ENCODE results near the gene SPATA16.
"Not testable (repeated sequence)": the region's sequence is repeated elsewhere in the genome, so short reads cannot be mapped to it uniquely, and the experiment has no call there.

SPATA16 gene

DNA sequence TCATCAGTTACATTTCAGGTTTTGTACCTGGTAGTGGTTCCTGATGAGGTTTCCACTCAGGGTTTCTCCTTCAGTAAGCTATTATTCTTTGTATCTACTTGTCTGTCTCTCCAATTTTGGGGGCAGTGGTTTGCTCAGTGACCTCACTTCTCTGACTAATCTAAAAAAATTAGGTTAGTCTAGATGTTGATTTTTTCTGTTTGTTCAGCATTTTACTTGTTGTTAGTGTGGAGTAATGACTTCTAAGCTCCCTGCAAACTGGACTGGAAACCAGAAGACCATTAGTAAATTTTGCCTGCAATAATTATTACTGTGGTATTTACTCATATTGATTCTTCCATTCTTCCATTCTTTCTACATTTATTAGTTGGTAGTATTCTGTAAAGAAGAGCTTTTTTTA, 139.4 kb downstream of the SPATA16 start:
- DNase-seq, result no peak

GRCh38 chr3:173000553-173000952, 140.5 kb downstream of the SPATA16 start:
- DNase-seq, result no peak

DNA sequence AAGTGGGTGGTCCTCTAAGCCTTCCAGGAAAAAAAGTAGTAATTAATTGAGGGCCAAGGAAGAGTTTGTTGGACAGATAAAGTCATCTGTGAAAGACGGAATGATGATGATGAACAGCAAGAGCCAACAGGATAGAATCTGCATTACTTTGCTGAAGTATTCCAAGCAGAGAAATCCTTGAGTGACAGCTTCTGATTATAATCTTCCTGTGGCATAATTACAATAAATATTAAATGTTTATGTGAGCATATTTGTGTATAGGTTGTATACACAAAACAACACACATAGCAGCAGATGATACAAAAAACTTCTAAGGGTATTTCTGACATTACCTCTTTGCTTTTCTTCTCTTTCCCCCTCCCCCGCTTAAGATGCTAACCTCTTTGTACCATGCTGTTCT, 147.6 kb downstream of the SPATA16 start:
- no peak for DNase-seq

DNA sequence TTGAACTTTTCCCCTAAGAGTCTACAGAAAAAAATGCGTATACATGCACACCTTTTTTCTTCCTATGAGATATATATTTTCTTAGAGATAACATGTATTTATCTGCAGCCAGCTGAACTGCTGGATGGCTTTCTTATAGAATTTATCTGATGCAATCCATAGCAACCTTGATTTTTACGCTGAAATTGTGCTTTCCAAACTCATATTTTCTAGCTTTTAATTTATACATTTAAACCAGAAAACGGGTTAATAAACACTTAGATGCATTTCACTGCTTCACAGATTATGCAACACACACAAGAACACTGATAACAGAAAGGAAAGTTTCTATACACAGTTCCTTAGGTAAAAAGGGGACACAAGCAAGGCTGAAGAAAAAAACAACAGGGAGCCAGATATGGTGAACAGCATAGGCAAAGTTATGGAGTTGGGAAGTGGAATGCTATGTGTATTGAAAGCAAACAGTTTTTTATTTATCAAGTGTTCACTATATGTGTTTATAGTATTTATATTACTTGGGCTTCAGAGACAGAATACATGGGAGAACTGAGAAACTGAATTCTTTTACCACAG, 149.5 kb downstream of the SPATA16 start:
- DNase-seq, result no peak

- no peak for DNase-seq
Measured at GRCh38 chr3:172989373-172989772, 151.7 kb downstream of the SPATA16 start.

- no peak for DNase-seq
Measured at GRCh38 chr3:172987273-172987672, 153.8 kb downstream of the SPATA16 start.

DNA sequence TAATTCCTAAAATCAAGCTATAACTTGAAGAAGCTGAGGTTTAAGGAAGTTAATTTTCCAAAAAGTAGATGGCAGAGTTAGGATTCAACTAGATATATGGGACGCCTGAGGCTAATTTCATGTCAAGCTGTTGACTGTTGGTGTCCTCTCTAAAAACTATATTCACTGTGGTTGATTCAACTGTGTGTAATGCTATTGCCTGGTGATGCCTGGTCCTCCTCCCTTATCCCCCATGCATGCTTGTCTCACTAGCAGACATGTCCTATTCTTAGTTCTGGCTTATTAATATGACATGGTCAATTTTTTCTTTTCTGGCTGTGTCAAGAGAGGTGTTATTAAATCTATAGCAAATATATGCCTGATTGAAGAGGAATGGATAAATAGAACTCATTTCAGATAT, 156.1 kb downstream of the SPATA16 start:
- no peak for DNase-seq

DNA sequence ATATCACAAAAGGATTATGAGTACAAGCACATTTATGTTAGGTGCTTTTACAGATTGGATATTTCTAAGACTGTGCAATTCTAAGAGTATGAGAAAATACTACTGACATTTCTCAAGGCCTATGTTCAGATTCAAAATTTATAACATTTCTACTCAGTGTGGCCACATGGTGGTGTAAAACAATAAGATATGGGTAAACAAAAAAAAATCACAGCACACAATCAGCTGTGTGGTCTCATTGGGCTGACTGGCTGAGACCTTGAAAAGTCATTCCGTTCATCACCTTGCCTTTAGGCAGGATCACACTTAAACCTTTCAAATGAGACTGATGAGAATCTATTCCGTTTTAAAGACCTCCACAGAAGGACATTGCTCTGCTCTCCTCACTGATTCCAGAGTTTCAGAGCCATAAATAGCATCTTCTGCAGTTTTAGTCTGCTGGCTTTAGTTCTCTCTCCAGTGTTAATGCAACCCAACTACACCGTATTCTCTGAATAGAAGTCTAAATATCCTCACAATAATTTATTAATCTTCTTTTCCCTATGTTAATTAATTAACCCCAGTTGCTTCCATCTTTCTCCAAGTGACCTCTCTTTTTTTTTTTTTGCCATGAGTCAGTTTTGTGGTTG, 158.2 kb downstream of the SPATA16 start:
- DNase-seq, result no peak

DNA sequence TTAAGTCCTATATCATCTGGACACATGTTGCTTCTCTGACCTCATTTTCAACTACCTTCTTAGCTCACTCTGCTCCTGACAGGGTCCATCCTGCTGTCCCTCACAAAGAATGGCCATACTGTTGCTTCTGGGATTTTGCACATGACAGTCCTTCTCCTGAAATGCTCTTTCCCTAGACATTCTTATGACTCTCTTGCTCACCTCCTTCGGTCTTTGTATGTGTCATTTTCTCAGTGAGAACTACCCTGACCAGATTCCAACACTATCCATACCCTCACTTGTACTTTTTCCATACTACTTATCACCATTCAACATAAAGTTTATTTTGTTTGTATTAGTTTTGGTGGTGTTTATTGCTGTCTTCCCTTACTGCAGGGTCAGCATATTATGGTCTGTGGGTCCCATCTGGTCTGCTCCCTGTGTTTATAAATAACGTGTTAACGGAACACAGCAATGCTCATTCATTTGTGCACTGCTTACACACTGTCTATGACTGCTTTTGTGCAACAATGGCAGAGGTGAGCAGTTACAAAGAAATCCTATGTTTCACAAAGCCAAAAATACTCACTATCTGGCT, 159.5 kb downstream of the SPATA16 start:
- no peak for DNase-seq

GRCh38 chr3:172980849-172981248, 160.2 kb downstream of the SPATA16 start:
- no peak for DNase-seq

DNA sequence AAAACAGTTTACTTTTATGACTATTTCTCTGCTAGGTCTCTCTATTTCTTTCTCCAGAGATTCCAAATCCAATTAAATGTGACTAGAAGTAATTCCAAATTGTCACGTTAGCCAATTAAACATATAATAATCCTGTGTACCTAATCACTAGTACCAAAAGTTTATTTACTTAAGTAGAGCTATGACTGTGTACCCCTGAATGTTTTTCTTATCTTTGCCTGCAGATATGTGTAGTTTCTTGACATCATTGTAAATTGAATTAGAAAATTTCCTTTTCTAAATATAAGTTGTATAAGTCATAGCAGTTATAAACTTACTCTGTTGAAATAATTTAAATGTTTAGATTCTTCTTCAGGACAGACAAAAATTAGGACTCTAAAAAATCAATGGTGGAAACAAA, 163.3 kb downstream of the SPATA16 start:
- no peak for DNase-seq

DNA sequence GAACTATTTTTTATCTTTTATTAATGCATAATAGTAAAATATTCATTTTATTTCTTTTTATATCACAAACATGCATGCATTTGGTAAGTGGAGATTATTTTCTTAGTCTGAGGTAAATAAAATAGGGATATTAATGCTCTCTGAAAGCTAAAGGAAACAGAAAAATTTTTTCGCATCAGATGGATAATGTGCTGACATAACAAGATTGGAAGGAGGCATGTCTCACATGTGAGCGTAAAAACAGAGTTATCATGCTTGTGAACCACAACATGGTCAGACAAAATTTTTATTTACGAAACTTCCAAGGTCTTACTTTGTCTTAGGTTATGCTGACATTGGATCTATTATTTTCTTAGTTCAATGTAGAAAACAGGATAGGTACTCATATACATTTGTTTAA, 166.1 kb downstream of the SPATA16 start:
- DNase-seq, result no peak

DNA sequence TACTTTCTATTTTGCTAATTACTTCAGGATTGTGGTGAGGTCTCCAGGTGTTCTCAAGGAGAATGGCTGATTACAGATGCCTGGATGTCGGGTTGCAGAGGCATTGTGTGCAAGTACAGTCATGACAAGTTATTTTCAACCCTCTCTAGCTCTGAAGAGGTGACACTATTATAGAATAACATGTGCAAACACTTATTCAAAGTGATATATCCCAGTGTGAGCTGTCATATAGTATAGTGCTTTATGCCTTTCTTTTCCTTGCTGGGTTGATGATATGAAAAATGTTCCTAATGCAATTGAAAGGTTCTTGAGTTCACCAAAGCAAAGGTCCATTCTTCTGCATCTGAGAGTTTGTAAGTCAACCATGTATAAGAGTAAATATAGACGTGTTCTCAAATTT, 167.2 kb downstream of the SPATA16 start:
- DNase-seq, result no peak

DNA sequence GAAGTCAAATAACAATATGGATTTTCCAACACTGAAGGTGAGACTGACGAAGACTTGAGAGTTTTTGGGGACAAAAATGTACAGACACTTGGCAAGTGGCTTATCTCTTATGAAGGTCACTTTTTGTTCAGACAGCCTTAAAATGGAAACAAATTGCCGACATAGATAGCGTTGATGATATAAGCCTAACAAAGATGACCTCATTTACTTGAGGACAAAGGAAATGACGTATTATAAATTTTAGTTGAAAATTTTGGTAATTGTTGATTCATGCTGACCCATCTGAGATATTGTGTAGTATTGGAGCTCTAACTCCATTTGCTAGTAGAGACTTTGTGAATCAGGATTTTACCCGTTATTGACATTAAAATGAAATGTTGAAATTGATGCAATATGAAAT, 168.3 kb downstream of the SPATA16 start:
- DNase-seq, result no peak

- no peak for DNase-seq
Measured at GRCh38 chr3:172972067-172972466, 169.0 kb downstream of the SPATA16 start.

- no peak for DNase-seq
Measured at GRCh38 chr3:172968646-172969045, 172.4 kb downstream of the SPATA16 start.

- DNase-seq, result no peak
Measured at GRCh38 chr3:172965256-172965655, 175.8 kb downstream of the SPATA16 start.

DNA sequence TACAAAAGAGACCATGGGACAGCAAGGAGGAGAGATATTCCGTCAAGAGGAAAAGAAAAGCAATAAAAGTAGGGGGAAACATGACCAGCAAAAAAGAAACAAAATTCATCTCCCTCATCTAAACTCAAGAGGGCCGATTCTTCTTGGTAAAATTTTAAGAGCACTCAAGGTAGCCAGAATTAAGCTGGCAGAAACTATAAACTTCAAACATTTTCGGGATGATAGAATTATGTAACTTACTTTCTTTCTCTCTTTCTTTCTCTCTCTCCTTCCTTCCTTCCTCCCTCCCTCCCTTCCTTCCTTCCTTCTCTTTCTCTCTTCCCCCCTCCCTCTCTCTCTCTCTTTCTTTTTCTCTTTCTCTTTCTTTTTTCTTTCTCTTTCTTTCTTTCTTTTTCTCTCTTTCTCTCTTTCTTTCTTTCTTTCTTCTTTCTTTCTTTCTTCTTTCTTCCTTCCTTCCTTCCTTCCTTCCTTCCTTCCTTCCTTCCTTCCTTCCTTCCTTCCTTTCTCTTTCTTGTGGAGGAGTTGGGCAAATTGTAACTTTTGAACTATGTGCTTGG, 180.3 kb downstream of the SPATA16 start:
- DNase-seq, result not testable (repeated sequence)

GRCh38 chr3:172958565-172958964, 182.5 kb downstream of the SPATA16 start:
- no peak for DNase-seq

- DNase-seq, result no peak
Measured at GRCh38 chr3:172953571-172953970, 187.5 kb downstream of the SPATA16 start.

DNA sequence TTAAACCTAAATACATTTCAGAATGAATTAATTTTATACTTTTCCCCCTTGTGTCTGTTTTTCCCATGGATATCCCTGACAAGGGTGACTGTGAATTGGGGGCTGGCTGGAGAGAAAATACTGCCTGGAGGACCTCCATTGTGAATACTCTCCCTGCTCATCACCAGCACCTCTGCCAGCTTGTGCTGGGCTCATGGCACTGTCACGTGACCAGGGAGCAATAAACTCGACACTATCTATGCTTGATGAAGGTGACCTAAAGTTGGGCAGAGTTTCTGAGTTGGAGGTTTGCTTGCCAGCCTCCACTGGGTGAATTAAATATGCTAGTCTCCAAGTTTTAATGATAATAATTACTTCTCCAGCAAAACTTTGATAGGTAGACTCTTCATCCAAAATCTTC, 189.5 kb downstream of the SPATA16 start:
- DNase-seq, result no peak

- no peak for DNase-seq
Measured at GRCh38 chr3:172946061-172946460, 195.0 kb downstream of the SPATA16 start.

DNA sequence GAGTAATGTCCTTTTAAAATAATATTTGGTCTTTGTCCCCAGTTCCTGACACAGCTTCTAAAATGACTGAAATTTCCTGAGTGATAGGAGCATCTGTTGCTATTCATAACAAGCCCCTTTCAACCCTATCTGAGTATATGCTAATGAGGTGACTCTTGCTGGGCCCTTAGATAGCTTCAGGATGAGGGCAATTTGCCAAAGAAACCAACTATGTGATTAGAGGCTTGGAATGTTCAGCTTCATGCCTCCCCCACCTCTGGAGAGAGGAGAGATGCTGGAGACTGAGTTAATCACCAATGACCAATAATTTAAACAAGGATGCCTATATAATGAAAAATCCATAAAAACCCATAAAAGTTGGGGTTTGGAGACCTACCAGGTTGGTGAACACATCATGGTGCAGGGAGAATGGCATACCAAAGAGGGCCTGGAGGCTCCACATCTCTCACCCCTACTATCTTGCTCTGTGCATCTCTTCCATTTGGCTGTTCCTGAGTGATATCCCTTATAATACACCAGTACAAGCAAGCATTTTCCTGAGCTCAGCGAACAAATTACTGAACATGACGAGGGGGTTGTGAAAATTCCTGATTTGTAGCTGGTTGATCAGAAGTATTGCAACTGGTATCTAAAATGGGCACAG, 201.3 kb downstream of the SPATA16 start:
- DNase-seq, result no peak

DNA sequence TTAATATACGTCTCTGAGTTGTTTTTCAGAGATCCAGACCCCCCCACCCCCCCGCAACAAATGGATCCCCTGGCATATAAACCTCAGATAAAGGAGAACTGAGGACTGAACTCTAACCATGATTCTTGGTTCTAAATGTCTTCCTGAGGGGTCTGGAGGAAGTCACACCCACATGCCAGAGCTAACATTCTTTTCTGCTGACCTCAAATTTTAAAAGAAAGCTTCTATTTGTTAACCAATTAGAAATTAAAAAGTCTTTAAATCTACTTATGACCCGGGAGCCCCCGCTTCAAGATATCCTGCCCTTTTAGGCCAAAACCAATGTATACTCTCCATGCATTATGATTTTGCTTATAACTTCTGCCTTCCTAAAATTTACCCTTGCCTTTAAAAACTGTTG, 202.2 kb downstream of the SPATA16 start:
- DNase-seq, result no peak

Measured in stimulated activated CD4-positive, alpha-beta T cell treated with anti-CD3 and anti-CD28 coated beads, Interleukin-15, amount 100 ng/mL, for 24 hours (primary cell).